Activated CD8-positive, alpha-beta memory T cell treated with anti-CD3 and anti-CD28 coated beads for 4 hours (primary cell): Measurements from ENCODE around the gene KRTAP5-6.

ENCODE experiments used
- DNase-seq, 2 donors: peaks; one replicate each; pipeline ENCODE4 v3.0.0-alpha.2; 2020; ENCODE audit warnings: low read depth in 2 of 2

KRTAP5-6 gene

DNA sequence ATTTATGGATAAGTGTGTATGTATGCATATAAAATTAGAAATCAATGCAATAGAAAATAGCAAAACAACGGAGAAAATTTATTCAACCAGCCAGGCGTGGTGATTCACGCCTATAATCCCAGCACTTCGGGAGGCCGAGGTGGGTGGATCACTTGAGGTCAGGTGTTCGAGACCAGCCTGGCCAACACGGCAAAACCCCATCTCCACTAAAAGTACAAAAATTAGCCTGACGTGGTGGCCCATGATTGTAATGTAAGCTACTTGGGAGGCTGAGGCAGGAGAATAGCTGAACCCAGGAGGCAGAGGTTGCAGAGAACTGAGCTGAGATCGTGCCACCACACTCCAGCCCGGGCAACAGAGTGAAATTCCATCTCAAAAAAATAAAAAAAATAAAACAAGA is 5.5 kb downstream of the KRTAP5-6 start:
- no peak for DNase-seq

DNA sequence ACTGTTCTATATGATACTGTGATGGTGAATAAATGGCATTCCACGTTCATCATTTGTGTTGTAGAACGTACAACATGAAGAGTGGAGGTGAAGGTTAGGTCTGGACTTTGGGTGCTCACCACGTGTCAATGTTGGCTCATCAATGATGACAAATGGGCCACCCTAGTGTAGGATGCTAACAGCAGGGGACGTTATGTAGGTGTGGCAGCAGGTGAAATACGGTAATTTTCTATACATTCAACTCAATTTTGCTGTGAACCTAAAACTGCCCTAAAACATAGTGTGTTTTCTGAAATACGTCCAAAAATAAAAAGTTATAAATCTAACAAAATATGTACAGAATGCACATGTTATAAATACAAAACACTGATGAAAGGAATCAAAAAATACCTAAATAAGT is 6.2 kb downstream of the KRTAP5-6 start:
- DNase-seq, result no peak

DNA sequence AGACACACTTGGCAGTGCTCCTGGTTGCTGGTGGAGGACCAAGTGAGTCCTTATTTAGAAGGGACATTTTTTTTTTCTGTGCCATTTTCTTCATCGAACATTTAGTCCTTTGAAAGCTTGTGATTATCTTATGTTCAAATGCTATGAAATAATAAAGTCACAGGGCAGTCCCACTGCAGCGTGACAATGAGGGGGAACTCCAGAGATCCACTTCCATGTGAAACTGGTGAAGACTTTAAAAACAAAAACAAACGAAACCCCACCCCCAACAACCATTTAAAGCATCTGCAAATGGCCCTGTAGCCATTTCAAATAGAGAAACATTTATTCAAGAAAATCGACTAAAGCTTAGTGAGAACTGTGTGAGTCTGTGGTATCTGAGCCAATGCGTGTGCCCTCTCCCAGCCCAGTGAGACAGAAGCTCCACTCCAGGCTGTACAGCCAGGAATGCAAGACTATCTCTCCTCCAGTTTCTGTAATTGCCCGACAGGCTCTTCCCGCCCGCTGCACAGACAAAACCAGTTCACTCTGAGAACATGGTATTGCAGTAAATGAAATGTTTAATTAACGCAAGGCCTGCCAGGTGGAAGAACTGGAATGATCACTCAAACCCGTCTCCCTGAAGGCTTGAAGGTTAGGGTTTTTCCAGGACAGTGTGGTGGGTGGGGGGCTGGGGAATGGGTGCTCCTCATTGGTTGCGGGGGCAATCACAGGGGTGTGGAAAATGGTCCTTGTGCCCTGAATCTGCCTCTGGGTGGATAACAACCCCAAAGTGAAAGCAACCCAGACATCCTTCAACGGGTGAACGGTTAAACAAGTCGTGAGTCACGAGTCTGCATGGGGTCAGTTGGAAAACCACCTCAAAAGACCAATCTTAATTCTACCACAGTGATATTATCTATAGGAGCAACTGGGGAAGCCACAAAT is 8.4 kb downstream of the KRTAP5-6 start:
- DNase-seq, result no peak

DNA sequence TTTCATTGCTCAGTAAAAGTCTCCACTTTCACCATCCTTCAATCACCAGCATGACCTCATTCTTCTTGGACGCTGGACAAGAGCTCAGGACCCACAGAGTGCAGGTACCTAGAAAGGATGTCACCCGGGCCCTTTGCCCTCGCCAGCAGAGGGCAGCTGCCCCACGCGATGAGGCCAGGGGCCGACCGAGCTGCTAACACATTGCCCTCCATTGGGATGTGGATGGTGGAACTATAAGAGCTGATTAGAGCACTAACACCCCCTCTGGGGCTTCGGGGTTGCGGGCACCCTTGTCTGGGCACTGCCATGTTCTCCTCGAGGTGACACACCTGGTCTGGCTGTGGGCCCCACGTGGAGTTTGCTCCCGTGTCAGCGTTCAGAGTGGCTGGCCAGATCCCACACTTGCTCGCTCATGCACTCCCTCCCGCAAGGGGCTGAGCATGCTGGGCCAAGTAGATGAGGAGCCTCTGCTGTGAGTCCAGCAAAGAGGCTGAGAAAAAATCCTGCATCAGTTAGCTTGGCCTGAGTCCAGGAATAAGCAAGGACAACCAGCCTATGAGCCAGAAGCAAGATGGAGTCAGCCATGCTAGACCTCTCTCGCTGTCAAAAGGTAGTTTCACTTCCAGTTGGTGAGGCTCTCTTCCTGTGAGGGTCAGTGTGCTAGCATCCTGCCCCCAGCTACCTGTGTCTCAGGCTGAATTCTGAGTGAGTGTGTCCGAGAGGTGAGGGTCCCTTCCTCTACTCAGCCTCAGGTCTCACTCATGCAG is 9.8 kb downstream of the KRTAP5-6 start:
- DNase-seq, result no peak

DNA sequence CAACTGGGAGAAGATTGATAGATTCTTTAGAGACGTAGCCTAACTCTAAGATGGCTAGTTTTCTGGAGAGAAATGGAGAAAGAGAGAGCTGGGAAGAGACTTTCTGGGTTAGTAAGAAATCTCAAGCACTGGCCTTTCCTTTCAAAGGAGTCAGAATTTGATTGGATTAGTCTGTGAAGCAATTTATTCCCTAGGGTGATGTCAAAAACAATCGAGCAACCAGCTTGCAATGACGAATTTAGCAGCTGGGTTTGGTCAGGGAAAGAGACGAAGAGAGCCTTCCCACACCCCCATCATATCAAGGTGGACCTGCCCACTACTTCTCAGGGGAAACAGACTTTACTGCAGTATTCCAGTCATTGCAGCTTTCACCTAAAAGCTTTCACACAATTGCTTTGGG is 10.8 kb downstream of the KRTAP5-6 start:
- DNase-seq, result no peak

DNA sequence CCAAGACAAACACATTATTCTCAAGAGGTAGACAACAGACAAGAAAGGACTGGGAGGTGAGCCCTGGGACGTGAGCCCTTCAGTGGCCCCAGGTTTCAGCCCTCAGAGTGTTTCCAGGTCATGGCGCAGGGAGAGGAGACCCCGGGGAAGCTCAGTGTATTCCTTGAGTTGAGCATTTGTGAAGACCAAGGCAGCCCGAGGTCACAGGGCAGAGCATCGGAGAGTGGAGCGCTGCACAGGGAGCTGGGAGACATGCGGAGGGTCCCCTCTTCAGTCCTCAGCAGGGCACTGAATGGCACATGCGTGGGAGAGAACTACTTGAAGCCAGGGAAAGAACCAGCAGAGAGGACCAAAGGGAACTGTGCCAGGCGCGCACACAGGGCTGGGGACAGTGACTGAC is 11.7 kb downstream of the KRTAP5-6 start:
- no peak for DNase-seq

DNA sequence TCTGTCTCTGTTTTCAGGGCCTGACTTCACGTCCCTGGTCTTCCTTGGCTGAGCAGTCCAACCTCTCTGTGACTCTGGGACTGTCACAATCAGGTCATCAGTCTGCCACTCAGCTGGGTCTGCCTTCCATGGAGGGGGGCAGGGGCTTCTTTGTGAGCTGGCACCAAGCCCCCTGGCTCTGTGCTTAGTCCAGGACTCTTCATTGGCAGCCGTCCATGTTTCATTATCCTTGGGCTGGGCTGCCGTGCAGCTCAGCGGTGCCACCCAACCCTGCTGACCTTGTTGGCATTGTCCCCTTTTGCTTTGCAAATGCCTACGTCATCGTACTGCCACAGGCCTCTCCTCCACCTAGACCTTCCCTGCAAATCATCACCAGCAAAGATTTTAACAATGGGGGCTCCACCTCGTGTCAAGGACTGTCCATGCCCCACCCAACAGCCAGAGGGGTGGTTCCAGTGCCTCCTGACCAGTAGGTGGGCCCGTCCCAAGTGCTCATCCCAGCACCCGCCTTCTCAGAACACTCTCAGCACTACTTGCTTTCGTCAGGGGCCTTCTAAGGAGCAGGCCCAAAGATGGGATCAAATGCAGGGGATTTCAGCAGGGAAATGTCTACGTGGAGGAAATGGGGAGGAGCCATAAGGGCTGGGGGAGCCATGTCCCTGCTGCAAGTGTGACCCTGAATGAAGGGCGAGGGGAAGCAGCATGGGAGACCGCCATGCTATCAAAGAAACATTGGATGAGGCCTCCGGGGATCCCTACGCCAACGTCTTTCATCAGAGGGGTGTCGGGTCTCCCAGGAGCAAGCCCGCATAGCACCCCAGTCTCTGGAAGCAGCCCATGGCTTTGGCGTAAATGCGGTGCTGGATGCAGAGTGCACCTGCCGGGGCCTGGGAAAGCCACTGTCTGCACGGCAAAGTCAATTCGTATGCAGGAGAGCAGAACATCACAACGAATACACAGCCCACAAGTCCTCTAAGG is 18.2 kb downstream of the KRTAP5-6 start:
- DNase-seq, result no peak

DNA sequence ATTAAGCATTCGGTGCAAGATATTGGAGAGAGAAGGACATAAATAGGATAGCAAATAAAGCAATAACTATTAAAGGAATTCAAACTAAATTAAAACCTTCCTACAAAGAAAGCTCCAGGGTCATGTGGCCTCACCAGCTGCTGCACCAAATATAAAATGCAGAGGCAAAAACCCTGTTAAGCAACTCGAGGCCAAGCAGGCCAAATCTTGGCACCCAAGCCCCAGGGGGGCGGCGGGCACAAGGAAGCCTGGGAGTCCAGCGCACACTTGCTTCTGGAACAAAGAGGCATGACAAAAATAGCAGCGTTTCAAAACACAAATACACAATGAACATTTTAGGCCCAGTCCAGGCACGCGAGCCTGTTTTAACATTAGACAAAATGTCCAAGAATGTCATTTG is 20.8 kb downstream of the KRTAP5-6 start:
- DNase-seq, result no peak

DNA sequence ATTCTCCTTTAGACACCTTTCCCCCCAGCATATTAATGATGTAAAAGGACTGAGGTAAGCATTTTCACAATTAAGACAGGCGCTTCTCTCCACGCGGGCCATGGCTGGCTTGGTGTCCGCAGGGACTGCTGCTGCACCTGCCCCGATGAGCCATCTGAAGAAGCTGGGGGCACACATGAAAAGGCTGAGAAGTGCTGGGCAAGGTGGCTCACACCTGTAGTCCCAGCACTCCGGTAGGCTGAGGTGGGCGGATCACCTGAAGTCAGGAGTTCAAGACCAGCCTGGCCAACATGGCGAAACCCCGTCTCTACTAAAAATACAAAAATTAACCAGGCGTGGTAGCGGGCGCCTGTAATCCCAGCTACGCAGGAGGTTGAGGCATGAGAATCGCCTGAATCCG is 21.3 kb downstream of the KRTAP5-6 start:
- no peak for DNase-seq

DNA sequence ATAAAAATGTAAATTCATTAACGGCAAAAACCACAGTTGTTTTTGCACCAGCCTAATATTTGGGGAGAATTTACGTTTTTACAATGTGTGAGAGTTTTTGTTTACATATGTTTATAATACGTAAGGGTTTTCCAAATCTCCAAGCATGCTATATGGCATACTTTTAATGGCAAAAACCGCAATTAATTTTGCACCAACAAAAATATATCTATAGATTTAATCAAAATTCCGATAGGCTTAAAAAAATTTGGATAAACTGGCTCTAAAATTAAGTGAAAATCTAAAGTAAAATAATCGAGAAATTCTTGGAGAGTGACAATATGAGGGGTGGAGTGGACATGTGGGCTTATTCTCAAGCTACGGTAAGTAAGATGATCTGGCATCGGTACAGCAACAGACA is 22.8 kb downstream of the KRTAP5-6 start:
- no peak for DNase-seq

DNA sequence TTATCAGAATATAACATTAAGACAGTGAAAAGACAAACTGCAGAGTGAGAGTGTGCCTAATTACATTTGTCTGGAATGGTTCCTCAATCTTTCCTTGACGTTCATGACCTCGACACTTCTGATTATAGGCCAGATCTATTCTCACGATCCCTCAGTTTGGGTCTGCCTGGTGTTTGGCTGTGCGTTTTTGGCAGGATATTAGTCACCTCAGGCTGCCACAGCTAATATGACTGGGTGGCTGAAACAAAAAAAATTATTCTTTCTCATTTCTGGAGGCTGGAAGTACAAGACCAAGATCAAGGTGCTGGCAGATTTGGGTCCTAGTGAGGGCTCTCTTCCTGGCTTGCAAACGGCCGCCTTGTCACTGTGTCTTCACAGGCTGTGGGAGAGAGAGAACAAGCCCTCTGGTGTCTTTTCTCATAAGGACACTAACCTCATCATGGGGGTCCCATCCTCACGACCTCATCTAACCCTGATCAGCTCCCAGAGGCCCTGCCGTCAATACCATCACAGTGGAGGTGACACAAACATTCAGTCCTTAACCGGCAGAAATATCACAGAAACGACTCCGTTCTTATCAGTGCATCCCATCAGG is 30.2 kb downstream of the KRTAP5-6 start:
- DNase-seq, result no peak

DNA sequence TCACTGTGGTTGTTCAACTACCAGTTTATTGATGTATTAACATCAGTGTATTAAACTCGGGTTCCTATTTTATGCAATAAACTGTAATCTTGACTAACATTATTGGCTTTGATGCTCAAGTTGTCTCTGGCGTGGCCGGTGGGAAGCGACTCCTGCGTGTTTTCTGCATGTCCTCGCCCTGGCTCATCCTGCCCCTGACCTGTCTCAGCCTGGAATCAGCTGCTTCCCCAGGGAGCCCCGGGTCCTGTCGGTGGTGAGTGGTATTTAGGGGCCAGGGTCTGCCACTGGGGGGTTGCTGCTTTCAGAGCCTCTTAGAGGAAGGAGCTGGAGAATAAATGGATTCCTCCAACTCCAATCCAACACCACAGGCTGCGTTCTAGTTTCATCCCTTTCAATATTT is 30.9 kb downstream of the KRTAP5-6 start:
- DNase-seq, result no peak

DNA sequence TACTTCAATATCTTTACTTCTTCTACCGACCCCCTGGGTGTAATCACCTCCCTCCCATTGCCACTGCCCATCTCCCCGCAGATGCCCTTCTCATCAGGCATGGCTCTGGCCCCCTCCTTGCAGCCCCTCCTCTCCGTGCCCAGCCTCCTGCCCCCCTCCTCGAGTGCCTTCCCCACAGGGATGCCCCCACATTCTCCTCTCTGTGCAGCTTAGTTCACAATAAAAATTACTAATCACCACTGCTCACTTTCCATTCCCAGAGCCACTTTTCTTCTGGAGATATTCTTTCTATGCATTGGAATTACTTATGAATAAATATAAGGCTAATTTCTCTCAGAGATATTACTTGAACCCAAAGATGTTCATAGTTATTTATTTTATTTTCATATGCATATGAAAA is 31.3 kb downstream of the KRTAP5-6 start:
- DNase-seq, result no peak

DNA sequence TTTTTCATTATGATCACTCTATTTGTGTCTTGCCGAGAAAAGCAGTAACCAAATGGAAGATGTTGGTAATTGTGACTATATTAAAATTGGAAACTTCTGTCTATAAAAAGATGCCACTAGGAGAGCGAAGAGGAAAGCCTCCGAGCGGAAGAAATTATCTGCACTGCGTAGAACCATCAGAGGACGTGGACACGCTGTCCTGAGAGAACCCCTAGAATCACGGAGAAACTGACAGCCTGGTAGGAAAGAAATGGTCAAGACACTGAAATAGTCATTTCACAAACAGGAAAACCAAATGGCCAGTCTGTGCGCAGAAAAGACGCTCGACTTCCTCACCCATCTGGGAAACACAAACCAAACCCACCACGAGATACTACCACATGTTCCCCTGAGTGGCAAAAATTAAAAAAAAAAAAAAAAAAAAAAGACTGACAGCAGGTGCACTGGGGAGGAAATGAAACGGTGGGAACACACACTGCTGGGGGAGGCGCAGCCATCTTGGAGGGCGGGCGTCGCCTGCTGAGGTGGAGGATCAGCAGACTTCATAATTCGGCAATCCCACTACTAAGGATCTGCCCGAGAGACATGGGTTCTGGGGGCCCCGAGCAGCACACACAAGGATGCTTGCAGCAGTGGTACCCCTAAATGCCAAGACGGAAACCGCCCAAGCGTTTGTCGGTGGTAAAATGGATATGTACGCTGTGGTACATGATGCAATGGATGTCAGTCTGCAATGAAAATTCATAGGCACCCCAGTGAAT is 32.1 kb downstream of the KRTAP5-6 start:
- DNase-seq, result no peak

DNA sequence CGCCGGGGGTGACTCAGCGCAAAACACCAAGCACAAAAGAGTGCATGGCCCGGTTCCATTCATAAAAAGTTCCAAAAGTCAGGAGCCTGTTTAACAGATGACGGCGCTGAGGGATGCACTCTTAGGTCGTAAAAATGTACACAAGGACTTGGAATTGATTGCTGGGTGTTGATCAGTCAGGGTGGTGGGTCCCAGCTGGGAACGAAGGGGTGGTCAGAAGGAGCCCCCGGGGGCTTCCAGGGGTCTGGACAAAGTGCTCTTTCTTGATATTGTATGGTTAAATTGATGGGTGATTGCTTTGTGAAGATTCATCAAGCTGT is 32.7 kb downstream of the KRTAP5-6 start:
- no peak for DNase-seq

DNA sequence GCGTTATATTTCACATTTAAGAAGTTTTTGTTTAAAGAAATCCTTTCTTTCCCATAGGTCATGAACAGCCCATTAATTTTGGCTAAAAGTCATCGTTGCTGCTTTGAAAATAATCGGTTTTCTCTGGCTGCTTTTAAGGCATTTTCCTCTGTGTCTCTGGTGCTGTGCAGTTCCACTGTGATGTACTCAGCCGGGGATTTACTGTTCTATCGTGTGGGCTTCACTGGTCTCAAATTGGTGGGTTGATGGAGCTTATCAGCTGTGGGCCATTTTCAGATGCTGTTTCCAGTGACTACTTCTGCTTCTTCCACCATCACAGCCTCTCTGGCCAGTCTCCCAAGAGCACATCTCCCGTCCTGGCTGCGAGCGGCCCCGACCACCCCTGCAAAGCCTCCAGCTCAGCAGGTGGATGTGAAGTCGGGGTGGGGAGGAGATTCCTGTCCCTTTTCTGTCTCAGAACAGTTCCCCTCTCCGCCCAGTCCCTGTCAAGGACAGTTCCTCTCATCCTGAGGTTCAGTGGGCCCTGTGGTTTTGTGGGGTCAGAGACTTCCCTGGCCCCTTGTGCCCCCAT is 33.1 kb downstream of the KRTAP5-6 start:
- DNase-seq, result no peak

DNA sequence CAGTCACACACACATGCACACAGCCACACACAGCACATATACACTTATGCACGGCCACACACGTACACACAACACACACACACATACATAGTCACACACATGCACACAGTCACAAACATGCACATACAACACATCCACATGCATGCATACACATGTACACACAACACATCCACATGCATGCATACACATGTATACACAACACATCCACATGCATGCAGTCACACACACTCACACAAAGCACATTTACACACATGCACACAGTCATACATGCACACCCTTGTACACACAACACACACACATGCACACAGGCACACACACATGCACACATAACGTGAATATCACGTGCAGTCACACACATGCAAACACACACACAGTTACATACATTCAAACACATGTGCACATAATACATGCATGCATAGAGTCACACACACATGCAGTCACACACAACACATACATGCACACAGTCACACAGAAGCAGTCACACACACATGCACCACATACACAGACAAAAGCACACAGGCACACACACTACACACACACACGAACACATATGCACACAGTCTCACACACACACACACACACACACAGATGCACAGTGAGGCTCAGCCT is 34.6 kb downstream of the KRTAP5-6 start:
- no peak for DNase-seq

DNA sequence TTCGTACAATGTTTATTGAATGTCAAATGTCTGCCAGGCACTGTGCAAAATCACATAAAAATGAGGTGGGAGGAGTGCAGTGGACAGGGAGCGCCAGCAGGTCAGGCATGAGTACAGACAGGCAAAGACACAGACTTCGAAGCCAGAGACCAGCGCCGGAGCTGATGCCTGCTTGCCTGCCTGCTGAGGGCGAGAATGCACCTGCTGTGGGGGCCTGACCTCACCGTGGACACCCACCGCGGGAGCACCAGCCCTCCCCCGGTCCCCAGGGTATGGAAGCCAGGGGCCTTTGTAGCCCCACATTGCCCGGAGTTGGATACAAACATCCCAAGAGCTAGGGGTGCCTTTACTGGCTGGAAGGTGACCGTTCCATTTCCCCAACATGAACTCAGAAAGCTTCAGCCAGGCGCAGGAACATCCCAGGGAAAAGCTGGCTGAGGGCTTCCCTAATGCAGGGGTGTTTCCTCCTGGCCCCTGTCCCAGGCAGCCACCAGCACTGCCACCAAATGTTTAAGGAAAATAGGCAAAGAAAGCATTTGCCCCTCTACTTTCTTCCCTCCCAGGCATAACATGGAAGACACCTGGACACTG is 35.5 kb downstream of the KRTAP5-6 start:
- no peak for DNase-seq

DNA sequence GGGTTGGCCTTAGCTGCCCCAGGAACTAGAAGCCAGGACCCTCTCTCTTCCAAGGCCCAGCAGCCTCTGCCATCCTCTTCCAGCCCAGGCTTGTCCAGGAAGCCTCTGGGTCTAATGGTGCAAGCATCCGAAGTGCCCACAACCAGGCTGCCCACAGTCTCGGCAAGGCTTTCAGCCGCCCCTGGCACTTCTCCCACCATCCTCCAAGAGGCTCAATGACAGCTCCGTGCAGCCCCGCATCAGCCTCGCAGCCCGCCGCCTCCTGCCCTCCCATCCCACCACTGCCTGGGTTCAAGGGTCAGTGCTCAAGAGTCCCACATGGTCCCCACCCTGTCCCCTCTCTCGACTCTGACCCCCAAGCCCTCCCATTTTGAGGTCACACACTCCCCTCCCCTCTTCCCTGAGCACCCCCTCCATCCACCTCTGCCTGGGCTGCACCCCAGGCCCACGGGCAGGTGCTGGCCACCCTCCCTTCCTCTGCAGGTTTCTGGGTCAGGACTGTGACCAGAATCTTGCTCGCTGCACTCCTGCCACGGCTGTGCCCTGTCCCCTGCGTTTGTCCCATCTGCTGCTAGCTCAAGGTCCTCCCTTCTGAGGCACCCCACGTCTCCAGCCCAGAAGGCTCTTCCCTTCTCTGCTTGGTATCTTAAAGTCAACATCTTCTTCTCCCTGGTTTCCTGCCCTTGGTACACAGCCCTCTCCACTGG is 36.2 kb downstream of the KRTAP5-6 start:
- no peak for DNase-seq
